Ishikawa (cell line): Measurements from ENCODE around the gene CALCOCO1.

Experiments
- CEBPB ChIP-seq: IDR thresholded peaks from 2 replicates; pipeline ENCODE4 v1.6.1; 2012
- CREB1 ChIP-seq: IDR thresholded peaks from 2 replicates; pipeline ENCODE4 v1.6.1; 2012; ENCODE audit warnings: low read depth
- EGR1 ChIP-seq: IDR thresholded peaks from 2 replicates; pipeline ENCODE4 v1.6.1; 2012
- EP300 ChIP-seq: IDR thresholded peaks from 2 replicates; pipeline ENCODE4 v1.6.1; 2012; ENCODE audit warnings: borderline replicate concordance
- FOXM1 ChIP-seq: IDR thresholded peaks from 2 replicates; pipeline ENCODE4 v1.6.1; 2012; ENCODE audit warnings: low read depth, borderline replicate concordance
- NFIC ChIP-seq: IDR thresholded peaks from 2 replicates; pipeline ENCODE4 v1.6.1; 2012
- RAD21 ChIP-seq: IDR thresholded peaks from 2 replicates; pipeline ENCODE4 v1.6.1; 2012; ENCODE audit warnings: low read depth
- TAF1 ChIP-seq: IDR thresholded peaks from 2 replicates; pipeline ENCODE4 v1.6.1; 2012; ENCODE audit warnings: low read depth, mild to moderate bottlenecking
- TCF12 ChIP-seq: IDR thresholded peaks from 2 replicates; pipeline ENCODE4 v1.6.1; 2012; ENCODE audit warnings: low read depth
- TEAD4 ChIP-seq: IDR thresholded peaks from 2 replicates; pipeline ENCODE4 v1.6.1; 2012
- USF1 ChIP-seq: IDR thresholded peaks from 2 replicates; pipeline ENCODE4 v1.6.1; 2012
- YY1 ChIP-seq: IDR thresholded peaks from 2 replicates; pipeline ENCODE4 v1.6.1; 2012; ENCODE audit warnings: low read depth
- ZBTB7A ChIP-seq: IDR thresholded peaks from 2 replicates; pipeline ENCODE4 v1.6.1; 2012; ENCODE audit warnings: low read depth
- TF ChIP-seq, protein P1 (sequence below): IDR thresholded peaks from 2 replicates; pipeline ENCODE4 v1.6.1; 2012
- TF ChIP-seq, protein P2 (sequence below): IDR thresholded peaks from 2 replicates; pipeline ENCODE4 v1.6.1; 2012; ENCODE audit warnings: low read depth, mild to moderate bottlenecking

Gene CALCOCO1

GRCh38 chr12:53677800-53678148 lies 49.5 kb downstream of the CALCOCO1 start:
- TF ChIP-seq TCF12 (no peak), EP300 (no peak), CREB1 (no peak), FOXM1 (no peak), TAF1 (no peak), EGR1 (no peak)
- TF ChIP-seq, protein P1, sequence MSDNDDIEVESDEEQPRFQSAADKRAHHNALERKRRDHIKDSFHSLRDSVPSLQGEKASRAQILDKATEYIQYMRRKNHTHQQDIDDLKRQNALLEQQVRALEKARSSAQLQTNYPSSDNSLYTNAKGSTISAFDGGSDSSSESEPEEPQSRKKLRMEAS = no peak
- TF ChIP-seq, protein P2, sequence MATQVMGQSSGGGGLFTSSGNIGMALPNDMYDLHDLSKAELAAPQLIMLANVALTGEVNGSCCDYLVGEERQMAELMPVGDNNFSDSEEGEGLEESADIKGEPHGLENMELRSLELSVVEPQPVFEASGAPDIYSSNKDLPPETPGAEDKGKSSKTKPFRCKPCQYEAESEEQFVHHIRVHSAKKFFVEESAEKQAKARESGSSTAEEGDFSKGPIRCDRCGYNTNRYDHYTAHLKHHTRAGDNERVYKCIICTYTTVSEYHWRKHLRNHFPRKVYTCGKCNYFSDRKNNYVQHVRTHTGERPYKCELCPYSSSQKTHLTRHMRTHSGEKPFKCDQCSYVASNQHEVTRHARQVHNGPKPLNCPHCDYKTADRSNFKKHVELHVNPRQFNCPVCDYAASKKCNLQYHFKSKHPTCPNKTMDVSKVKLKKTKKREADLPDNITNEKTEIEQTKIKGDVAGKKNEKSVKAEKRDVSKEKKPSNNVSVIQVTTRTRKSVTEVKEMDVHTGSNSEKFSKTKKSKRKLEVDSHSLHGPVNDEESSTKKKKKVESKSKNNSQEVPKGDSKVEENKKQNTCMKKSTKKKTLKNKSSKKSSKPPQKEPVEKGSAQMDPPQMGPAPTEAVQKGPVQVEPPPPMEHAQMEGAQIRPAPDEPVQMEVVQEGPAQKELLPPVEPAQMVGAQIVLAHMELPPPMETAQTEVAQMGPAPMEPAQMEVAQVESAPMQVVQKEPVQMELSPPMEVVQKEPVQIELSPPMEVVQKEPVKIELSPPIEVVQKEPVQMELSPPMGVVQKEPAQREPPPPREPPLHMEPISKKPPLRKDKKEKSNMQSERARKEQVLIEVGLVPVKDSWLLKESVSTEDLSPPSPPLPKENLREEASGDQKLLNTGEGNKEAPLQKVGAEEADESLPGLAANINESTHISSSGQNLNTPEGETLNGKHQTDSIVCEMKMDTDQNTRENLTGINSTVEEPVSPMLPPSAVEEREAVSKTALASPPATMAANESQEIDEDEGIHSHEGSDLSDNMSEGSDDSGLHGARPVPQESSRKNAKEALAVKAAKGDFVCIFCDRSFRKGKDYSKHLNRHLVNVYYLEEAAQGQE = no peak

DNA sequence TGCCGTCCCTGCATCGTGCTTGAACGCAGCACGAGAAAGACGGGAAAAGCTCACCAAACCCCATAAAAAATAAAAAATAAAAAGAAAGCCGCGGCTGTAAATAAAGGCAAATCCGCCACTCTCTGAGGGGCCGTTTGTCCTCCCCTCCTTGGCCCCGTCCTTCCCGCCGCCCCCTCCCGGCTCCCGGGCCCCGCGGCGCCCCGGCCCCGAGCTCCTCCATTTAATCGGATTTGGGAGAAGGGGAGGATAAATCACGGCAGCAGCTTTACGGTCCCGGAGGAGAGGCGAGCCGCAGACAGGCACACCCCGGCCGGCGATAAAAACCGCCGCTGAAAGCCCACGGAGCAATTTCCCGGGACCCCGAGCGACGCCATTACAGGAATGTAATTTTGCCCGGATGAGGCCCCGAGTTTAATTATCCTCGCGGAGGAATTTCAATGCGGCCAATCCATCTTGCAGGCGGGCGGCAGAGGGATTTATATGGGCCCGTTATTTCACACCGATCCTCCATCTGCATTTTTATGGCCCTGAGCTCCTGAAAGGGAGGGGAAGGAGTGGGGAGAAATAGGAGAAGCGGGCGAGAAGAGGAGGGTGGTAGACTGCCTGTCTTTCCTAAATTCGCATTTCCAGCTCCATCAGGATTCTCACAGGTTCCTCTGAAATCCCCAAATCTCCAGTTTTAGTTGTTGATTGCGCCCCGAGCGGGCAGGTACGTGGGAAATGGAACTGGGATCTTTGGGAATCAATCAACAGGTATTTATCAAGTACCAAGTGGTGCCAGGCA lies 50.0 kb downstream of the CALCOCO1 start:
- no peak for TF ChIP-seq USF1
- no peak for TF ChIP-seq RAD21
- no peak for TF ChIP-seq YY1
- TF ChIP-seq FOXM1 = no peak
- TF ChIP-seq TAF1 = no peak
- TF ChIP-seq NFIC = no peak
- TF ChIP-seq, protein P1 = no peak
- TF ChIP-seq, protein P2 = no peak
- TF ChIP-seq TEAD4 = no peak
- no peak for TF ChIP-seq EGR1
- no peak for TF ChIP-seq TCF12
- TF ChIP-seq CEBPB = no peak
- no peak for TF ChIP-seq CREB1
- TF ChIP-seq ZBTB7A = no peak
- TF ChIP-seq EP300 = no peak

GRCh38 chr12:53676656-53677015 lies 50.6 kb downstream of the CALCOCO1 start:
- TF ChIP-seq ZBTB7A (no peak), FOXM1 (no peak), EP300 (no peak), USF1 (no peak), CEBPB (no peak), YY1 (no peak), TCF12 (no peak)
- TF ChIP-seq, protein P2 = no peak

DNA sequence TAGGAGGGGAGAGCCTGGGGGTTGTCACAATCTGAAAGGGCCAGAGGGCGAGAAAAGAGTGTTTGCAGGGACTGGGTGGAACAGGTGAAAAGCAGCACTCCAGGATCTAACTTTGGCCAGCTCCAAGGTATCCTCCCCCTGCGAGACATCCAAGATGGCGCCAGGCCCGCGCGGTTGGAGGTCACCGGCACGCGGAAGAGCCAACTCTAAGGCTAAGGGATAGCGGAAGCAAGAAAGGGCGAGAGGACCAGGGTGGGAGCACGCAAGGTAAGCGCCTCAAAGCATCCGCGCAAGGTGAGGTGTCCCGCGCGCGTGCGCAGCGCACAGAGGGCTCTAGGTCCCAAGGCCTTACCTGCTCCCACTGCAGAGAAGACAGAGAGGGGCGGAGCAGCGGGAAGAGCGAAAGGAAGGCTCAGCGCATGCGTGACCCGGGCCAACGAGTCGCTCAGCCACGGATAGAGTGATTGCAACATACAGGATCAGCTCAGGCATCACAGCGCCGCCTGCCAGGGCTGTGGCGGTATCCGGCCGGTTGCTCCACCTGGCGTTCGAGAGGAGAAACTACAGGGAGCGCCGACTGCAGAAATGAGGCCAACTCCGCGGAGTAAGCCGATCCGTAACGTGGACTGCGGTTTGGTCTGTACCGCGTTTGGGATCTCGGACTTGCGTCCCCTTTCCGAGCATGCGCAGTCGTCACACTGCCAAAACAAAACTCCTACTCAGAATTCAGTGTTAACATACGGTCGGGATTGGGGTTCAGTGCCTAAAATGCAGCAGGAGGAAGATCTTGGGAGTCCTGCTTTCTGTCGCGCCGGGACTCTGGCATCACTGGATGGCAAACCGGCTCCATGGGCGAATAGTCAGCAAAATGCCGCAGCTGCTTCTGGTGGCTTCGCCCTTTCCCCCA lies 51.3 kb downstream of the CALCOCO1 start, which contains the start of gene ATP5MC2:
Gene ATP5MC2, minus strand, starts transcription at position 383 of the 907 bp plus-strand sequence. CDS start 3,469 bp downstream, outside the sequence.
- TF ChIP-seq, protein P1 = peak; percentile 98
- TF ChIP-seq CEBPB (peak; percentile 98), RAD21 (peak; percentile 84), FOXM1 (no peak), TCF12 (peak; percentile 52; the same call in 1 of the 2 replicates), TEAD4 (no peak; the same call in 1 of the 2 replicates), ZBTB7A (0 out of 2 replicates have a peak, but pooled peaks have one; percentile 55), USF1 (0 out of 2 replicates have a peak, but pooled peaks have one; percentile 36), EGR1 (peak; percentile 49; the same call in 1 of the 2 replicates), YY1 (peak; percentile 98), EP300 (no peak), TAF1 (peak; percentile 98), CREB1 (no peak), NFIC (no peak; the same call in 1 of the 2 replicates)
- TF ChIP-seq, protein P2 = 0 out of 2 replicates have a peak, but pooled peaks have one; percentile 20
